Kidney epithelial cell (primary cell): ENCODE data around the gene GPR17. TPM values are rescaled to one million over a fixed set of nuclear protein-coding genes. Genes with fewer than 3 reads are reported as not detected.

Experiments used
- DNase-seq: peaks from one replicate; pipeline ENCODE4 v3.0.0-alpha.2; 2010; ENCODE audit warnings: low read depth
- H3K27me3 ChIP-seq: 2 replicates; pipeline ENCODE4 v1.6.0; 2011; ENCODE audit warnings: low read length; ENCODE audit not compliant: control insufficient read depth, insufficient read depth
- H3K36me3 ChIP-seq: 2 replicates; pipeline ENCODE4 v1.5.1; 2011; ENCODE audit warnings: low read length; ENCODE audit not compliant: control insufficient read depth, insufficient read depth
- H3K4me3 ChIP-seq: 2 replicates; pipeline ENCODE4 v1.5.1; 2011; ENCODE audit warnings: low read depth, mild to moderate bottlenecking, control low read depth, low read length
- total RNA-seq: library from RNA; depleted of rRNA; stranded (reverse); fragments of >200 nt; gene quantifications from 2 replicates; pipeline ENCODE4 v1.2.3, GENCODE V29; 2015
- TF ChIP-seq, protein P1 (sequence below): IDR thresholded peaks from 2 replicates; pipeline ENCODE4 v1.5.1; 2011; ENCODE audit warnings: mild to moderate bottlenecking, moderate library complexity, low read length, control low read depth, inconsistent platforms; ENCODE audit not compliant: insufficient read depth, poor library complexity, severe bottlenecking

Gene GPR17
- total RNA-seq, 1 donor from 2014 or later = not detected

DNA sequence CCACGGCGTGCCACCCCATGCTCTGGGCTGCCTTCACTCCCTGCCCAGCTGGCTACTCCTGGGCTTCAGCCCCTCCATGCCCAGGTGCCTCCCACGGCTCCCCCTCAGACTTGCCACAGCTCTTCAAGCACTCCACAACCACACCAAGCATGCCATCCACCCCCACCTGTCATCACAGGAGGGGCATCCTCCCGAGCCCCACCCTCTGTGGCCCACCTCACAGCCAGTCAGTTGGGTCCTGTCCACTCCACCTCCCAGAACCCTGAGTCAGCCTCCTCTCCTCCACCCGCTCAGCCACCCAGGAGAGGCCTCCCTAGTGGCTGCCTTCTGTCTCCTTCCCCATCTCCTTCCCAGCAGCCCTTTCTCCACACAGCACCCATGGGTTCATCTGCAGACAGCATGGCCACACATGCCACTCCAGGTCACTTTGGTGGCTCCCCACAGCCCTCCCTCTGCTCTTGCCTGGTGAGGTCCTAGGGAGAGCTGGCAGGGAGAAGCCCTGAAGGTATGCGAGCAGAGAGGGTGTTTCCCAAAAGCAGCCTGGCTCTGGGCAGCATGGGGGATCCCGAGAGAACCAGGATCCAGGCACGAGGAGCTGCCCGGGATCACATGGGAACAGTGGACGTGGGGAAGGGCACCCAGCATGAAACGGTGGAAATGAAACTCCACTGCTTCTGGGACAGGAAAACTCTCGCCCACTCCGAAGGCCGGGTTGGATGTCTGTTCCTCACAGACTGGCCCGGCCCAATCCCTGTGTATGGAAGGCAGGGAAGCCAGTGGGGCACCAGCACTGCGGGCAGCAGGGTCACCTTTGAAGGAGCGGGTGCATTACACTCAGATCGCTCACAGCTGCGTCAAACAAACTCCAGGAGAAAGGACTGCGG is 26.6 kb downstream of the GPR17 start:
- Histone ChIP-seq H3K36me3 (no peaks in the 10 kb centered on the region), H3K27me3 (peaks cover 23% of the 10 kb centered on the region), H3K4me3 (no peak overlapping the region)
- no peak for DNase-seq
- TF ChIP-seq, protein P1, sequence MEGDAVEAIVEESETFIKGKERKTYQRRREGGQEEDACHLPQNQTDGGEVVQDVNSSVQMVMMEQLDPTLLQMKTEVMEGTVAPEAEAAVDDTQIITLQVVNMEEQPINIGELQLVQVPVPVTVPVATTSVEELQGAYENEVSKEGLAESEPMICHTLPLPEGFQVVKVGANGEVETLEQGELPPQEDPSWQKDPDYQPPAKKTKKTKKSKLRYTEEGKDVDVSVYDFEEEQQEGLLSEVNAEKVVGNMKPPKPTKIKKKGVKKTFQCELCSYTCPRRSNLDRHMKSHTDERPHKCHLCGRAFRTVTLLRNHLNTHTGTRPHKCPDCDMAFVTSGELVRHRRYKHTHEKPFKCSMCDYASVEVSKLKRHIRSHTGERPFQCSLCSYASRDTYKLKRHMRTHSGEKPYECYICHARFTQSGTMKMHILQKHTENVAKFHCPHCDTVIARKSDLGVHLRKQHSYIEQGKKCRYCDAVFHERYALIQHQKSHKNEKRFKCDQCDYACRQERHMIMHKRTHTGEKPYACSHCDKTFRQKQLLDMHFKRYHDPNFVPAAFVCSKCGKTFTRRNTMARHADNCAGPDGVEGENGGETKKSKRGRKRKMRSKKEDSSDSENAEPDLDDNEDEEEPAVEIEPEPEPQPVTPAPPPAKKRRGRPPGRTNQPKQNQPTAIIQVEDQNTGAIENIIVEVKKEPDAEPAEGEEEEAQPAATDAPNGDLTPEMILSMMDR = no peak

DNA sequence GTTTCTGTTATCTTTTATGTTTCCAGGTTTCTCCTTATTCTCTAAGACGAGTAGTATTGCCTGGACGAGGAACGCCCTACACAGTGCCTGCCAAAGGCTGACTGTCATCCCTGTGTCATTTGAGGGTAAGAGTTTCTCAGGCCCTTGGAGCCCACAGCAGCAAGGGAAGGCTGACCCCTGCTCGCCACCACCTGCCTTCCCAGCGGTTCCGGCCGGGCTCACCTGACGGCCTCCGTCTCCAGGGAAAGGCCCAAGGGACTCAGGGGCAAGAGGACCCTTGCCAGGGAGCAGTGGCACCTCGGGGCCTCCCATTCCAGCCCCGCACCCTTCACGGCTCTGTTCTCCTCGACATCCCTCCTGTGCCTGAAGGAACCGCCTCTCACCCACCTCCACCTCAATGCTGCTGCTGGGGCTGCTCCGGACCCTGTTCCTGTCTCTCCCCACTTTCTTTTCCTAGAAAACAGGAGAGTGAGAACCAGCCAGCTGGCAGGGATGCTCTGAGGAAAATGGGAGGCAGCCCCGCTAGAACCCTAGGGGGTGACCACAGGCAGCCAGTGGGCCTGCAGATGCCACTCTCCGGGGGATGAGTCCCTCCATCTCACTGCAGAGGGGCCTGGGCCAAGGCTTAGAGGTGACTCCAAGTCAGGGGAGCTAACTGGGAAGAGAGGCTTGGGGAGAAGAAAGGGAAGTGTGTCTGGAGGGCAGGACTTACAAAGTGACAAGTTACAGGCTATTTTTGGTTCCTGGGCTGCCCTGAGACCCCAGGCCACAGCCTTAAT is 27.5 kb downstream of the GPR17 start:
- no peak for DNase-seq
- TF ChIP-seq, protein P1 = no peak
- H3K27me3 ChIP-seq = peaks cover 27% of the 10 kb centered on the region
- H3K4me3 ChIP-seq = no peak overlapping the region
- no peaks in the 10 kb centered on the region for H3K36me3 ChIP-seq

DNA sequence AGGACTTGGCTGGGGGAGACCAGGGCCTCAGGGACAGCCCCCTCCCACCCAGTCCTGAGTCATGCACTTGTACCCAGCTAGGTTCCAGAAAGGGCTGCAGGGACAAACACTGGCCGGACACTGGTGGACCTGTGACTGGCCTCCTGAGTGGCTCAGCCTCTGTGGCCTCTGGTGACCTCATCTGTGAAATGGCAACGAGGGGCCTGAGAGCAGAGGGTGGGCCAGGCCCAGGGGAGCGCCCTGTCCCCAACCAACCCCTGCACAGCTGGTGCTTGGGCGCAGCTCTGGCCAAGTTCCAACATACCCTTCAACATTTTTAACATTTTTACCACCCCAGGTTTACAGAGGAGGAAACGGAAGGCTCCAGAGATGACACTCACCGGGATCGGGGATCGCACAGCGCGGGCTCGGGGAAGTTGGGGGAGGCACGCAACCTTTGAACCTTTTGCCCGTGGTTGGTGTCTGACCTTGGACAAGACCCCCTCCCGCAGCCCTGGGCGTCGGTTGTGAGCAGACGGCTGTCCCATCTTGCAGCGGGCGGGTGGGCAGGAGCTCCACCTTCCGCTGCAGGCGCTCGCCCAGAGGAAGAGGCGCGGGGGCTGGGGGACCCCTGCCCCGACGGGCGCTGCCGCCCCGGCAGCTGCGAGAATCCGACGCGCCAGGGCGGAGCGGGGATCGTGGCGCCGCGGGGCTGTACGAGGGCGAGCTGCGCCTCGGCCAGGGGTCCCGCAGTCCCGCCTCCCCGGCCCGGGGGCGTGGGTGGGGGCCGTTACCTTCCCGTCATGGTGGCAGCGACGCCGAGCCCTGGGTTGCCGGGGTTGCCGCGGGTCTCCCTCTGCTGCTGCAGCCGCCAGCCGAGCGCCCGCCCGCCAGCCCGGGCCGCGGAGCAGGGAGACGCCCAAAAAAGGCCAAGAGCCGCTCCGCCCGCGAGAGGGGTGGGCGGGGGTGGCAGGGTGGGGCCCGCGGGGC is 28.6 kb downstream of the GPR17 start:
- DNase-seq = no peak
- H3K27me3 ChIP-seq = peaks cover 28% of the 10 kb centered on the region
- peak overlapping the region; percentile 42 for H3K4me3 ChIP-seq
- no peaks in the 10 kb centered on the region for H3K36me3 ChIP-seq
- TF ChIP-seq, protein P1 = no peak

DNA sequence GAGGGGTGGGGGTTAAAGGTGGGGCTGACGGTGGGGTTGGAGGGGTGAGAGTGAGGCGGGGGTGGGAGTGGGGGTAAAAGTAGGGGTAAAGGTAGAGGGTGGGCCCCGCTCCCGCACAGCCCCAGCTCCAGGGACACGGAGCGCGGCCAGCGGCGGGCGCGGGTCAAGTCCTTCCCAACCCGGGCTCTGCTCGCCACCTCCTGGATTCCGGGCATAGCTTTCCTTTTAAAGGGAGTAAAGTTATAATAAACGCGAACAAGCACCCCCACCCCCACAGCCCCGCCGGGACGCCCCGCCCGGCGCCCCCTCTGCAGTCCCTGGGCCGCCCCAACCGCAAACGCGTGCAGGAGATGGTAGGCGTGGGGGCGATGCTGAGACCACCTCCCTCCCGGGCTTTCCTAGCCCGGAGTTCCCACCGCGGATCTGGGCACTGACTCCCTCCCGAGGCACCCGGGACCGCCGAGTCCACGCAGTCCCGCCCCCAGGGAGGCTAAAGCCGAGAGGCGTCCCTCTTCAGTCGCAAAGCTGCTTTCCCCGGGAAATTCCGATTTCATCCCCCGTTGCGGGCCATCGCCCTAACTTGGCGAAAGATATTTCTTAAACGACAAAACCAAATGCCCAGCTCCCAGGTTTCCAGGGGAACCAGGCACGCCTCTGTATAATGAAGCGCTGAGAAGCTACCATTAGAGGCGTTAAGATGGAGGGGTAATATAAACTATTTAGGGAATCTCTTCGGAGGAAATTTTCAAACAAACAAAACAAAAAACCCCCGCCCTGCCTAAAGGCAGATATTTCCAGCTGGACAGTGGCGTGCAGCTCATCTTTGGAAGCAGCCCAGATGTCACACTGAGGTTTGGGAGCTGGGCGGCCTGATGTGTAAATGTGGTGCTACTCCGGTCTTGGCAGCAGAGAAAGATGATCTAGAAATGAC is 29.6 kb downstream of the GPR17 start, which contains the start of gene LIMS2:
Gene LIMS2, minus strand, starts transcription at position 200 of the 931 bp plus-strand sequence. CDS start 506 bp downstream, outside the sequence.
- TF ChIP-seq, protein P1 = peak; percentile 30
- DNase-seq = no peak
- Histone ChIP-seq H3K27me3 (peaks cover 32% of the 10 kb centered on the region), H3K4me3 (peak within 1 kb of the TSS; percentile 42), H3K36me3 (no peaks in the 10 kb centered on the region)
